ENCODE data around the gene AGBL5.

AGBL5 gene

GRCh38 chr2:27095427-27095744 is 43.9 kb downstream of the AGBL5 start:
- TF ChIP-seq CTCF (IDR thresholded peaks at IDR 0.05; ENCODE audit: control insufficient read depth, extremely low read depth, insufficient read depth) = no peak
- no peak overlapping the region for H3K4me3 ChIP-seq (ENCODE audit: low read depth, low read length)
- no peak for DNase-seq (ENCODE audit: low read depth)

- H3K4me3 ChIP-seq (ENCODE audit: low read depth, low read length) = no peak overlapping the region
- TF ChIP-seq CTCF (IDR thresholded peaks at IDR 0.05; ENCODE audit: control insufficient read depth, extremely low read depth, insufficient read depth) = no peak
- no peak for DNase-seq (ENCODE audit: low read depth)
These were observed 44.5 kb downstream of the AGBL5 start for GRCh38 chr2:27095745-27096651.

GRCh38 chr2:27096748-27097297 is 45.4 kb downstream of the AGBL5 start:
- TF ChIP-seq CTCF (IDR thresholded peaks at IDR 0.05; ENCODE audit: control insufficient read depth, extremely low read depth, insufficient read depth) = no peak

GRCh38 chr2:27097341-27097740 is 45.9 kb downstream of the AGBL5 start:
- DNase-seq (ENCODE audit: low read depth) = no peak

More at GRCh38 chr2:27096748-27097297, 45.4 kb downstream of the AGBL5 start:
- H3K4me3 ChIP-seq (ENCODE audit: low read depth, low read length) = no peak overlapping the region
- DNase-seq (ENCODE audit: low read depth) = no peak

GRCh38 chr2:27099334-27099955 is 48.0 kb downstream of the AGBL5 start:
- no peak for TF ChIP-seq CTCF (IDR thresholded peaks at IDR 0.05; ENCODE audit: control insufficient read depth, extremely low read depth, insufficient read depth)
- H3K4me3 ChIP-seq (ENCODE audit: low read depth, low read length) = no peak overlapping the region

More at GRCh38 chr2:27097341-27097740, 45.9 kb downstream of the AGBL5 start:
- H3K4me3 ChIP-seq (ENCODE audit: low read depth, low read length) = no peak overlapping the region
- TF ChIP-seq CTCF (IDR thresholded peaks at IDR 0.05; ENCODE audit: control insufficient read depth, extremely low read depth, insufficient read depth) = no peak

GRCh38 chr2:27100036-27100435 is 48.6 kb downstream of the AGBL5 start:
- TF ChIP-seq CTCF (IDR thresholded peaks at IDR 0.05; ENCODE audit: control insufficient read depth, extremely low read depth, insufficient read depth) = no peak
- no peak overlapping the region for H3K4me3 ChIP-seq (ENCODE audit: low read depth, low read length)
- DNase-seq (ENCODE audit: low read depth) = no peak

More at GRCh38 chr2:27099334-27099955, 48.0 kb downstream of the AGBL5 start:
- no peak for DNase-seq (ENCODE audit: low read depth)

Measured in LNCaP clone FGC (cell line).